K562 (cell line): ENCODE results near the gene IKZF4. TPM values are rescaled to one million over a fixed set of nuclear protein-coding genes. Genes with fewer than 3 reads are reported as not detected.

ENCODE experiments used
- ATAC-seq: fragments of 200-7000 bp; cut with Tn5 transposase; 3 replicates; pipeline ENCODE4 v1.9.1; 2020; ENCODE audit warnings: moderate library complexity
- BruUV-seq: library from RNA; stranded (reverse); fragments of 400-500 nt; replicated peaks from 2 replicates; lab custom pipeline; 2021; lab: Mats Ljungman, UMichigan
- CTCF ChIA-PET: fragments of 300-600 bp; formaldehyde crosslinking; extraction: SDS; loops from one replicate; lab custom pipeline; 2021; ENCODE audit warnings: low intra/inter-chr PET ratio; lab: Yijun Ruan, JAX
- POLR2A ChIA-PET: fragments of 300-600, 350-650 bp; sonication (Branson Sonifier 250); formaldehyde crosslinking; extraction: SDS; loops from one replicate; lab custom pipeline; 2021; ENCODE audit warnings: antibody characterized with exemption, inconsistent platforms; lab: Yijun Ruan, JAX
- DNase-seq, 4 experiments: peaks; one replicate each; pipeline versions ENCODE4 v3.0.0 to v3.0.0-alpha.2; 2011 to 2018; ENCODE audit warnings: low spot score in 3 of 4, mixed read lengths in 3 of 4; ENCODE audit errors: extremely low read depth in 1 of 4
- FAIRE-seq: peaks from 2 replicates; lab custom pipeline; 2011; peaks lifted over from hg19 to GRCh38; lab: Jason Lieb, UNC
- H2AFZ ChIP-seq: 2 replicates; pipeline ENCODE4 v1.6.0; 2011; ENCODE audit warnings: low read depth, low read length, control low read depth, inconsistent platforms
- H3K27ac ChIP-seq: fragments of 200-600 bp; 3 replicates; pipeline ENCODE4 v1.8.0; 2011; ENCODE audit warnings: low read depth, mild to moderate bottlenecking, control low read depth, inconsistent platforms, low read length, moderate library complexity, mixed read lengths; ENCODE audit errors: extremely low read depth
- H3K27me3 ChIP-seq, 2 experiments: fragments of 300-600 bp in 1 of 2; 2 replicates in 1 of 2; 3 replicates in 1 of 2; pipeline versions ENCODE4 v1.6.0 to v1.8.0; 2011; ENCODE audit warnings: inconsistent platforms in 2 of 2, low read length in 2 of 2, mild to moderate bottlenecking in 1 of 2, mixed read lengths in 1 of 2, moderate library complexity in 1 of 2; ENCODE audit not compliant: control insufficient read depth in 2 of 2, insufficient read depth in 2 of 2
- H3K36me3 ChIP-seq: fragments of 300-600 bp; 3 replicates; pipeline ENCODE4 v1.8.0; 2011; ENCODE audit warnings: mild to moderate bottlenecking, low read length, inconsistent platforms; ENCODE audit not compliant: control insufficient read depth, insufficient read depth
- H3K4me1 ChIP-seq, 2 experiments: fragments of 200-600 bp in 1 of 2; replicated peaks in 1 of 2; 2 replicates in 1 of 2; 3 replicates in 1 of 2; pipeline versions ENCODE4 v1.5.1 to v1.8.0; 2011; ENCODE audit warnings: inconsistent platforms in 2 of 2, low read length in 2 of 2, mild to moderate bottlenecking in 1 of 2, mixed read lengths in 1 of 2, moderate library complexity in 1 of 2; ENCODE audit not compliant: control insufficient read depth in 2 of 2, insufficient read depth in 2 of 2
- H3K4me2 ChIP-seq: 2 replicates; pipeline ENCODE4 v1.6.1; 2011; ENCODE audit warnings: low read length, control low read depth, inconsistent platforms, mixed read lengths; ENCODE audit not compliant: insufficient read depth
- H3K4me3 ChIP-seq: fragments of 200-600 bp; sonication (generic), shearing (Covaris generic); 2 replicates; pipeline ENCODE4 v1.5.1; 2016; ENCODE audit warnings: control low read depth, inconsistent platforms
- H3K79me2 ChIP-seq: fragments of 200-600 bp; 3 replicates; pipeline ENCODE4 v1.8.0; 2011; ENCODE audit warnings: low read length, inconsistent platforms; ENCODE audit not compliant: control insufficient read depth, insufficient read depth
- H3K9ac ChIP-seq, 2 experiments: 2 replicates each; pipeline versions ENCODE4 v1.6.0 to v1.6.1; 2011; ENCODE audit warnings: low read depth in 2 of 2, low read length in 2 of 2, control low read depth in 1 of 2, inconsistent platforms in 1 of 2, mild to moderate bottlenecking in 1 of 2, mixed read lengths in 1 of 2; ENCODE audit not compliant: insufficient read depth in 1 of 2
- H3K9me1 ChIP-seq: one replicate; pipeline ENCODE4 v1.6.0; 2011; ENCODE audit warnings: inconsistent platforms, mild to moderate bottlenecking, low read length, moderate library complexity; ENCODE audit not compliant: control insufficient read depth, insufficient read depth
- H3K9me3 ChIP-seq: replicated peaks from 2 replicates; pipeline ENCODE4 v1.5.1; 2011; ENCODE audit warnings: low read depth, low read length, inconsistent platforms; ENCODE audit not compliant: control insufficient read depth, insufficient read depth
- H4K20me1 ChIP-seq: replicated peaks from 2 replicates; pipeline ENCODE4 v1.6.1; 2011; ENCODE audit warnings: low read length, inconsistent platforms, mixed read lengths; ENCODE audit not compliant: control insufficient read depth, insufficient read depth
- CREB5 ChIP-seq: fragments of 250-450 bp; sonication (Bioruptor Pico); IDR thresholded peaks from 2 replicates; pipeline ENCODE4 v1.5.0; 2020; ENCODE audit warnings: mild to moderate bottlenecking
- PCBP1 ChIP-seq: fragments of 200-400 bp; formaldehyde crosslinking; IDR thresholded peaks from 2 replicates; pipeline ENCODE4 v1.6.1; 2018; ENCODE audit warnings: mild to moderate bottlenecking, low read depth, low read length; ENCODE audit not compliant: poor library complexity, severe bottlenecking
- VEZF1 ChIP-seq: fragments of 200-800 bp; sonication (Bioruptor generic); IDR thresholded peaks from 2 replicates; pipeline ENCODE4 v1.6.1; 2017; ENCODE audit warnings: missing genetic modification characterization, missing compliant biosample characterization
- ZNF3 ChIP-seq: fragments of 250-450 bp; sonication (Bioruptor Pico); IDR thresholded peaks from 2 replicates; pipeline ENCODE4 v1.5.0; 2021; ENCODE audit warnings: mild to moderate bottlenecking, moderate library complexity
- ZNF431 ChIP-seq: sonication (generic); formaldehyde crosslinking; IDR thresholded peaks from 2 replicates; pipeline ENCODE4 v1.8.0; 2022; ENCODE audit warnings: mild to moderate bottlenecking, missing genetic modification reagents
- ZNF511 ChIP-seq: sonication (generic); formaldehyde crosslinking; IDR thresholded peaks from 2 replicates; pipeline ENCODE4 v1.8.0; 2022; ENCODE audit warnings: mild to moderate bottlenecking, missing genetic modification reagents
- ZNF740 ChIP-seq, 3 experiments: fragments of 200-800 bp in 1 of 3; sonication (Bioruptor generic) in 1 of 3; sonication (generic) in 1 of 3; formaldehyde crosslinking in 1 of 3; IDR thresholded peaks; 2 replicates each; pipeline versions ENCODE4 v1.6.1 to v1.8.0; 2016 to 2022; ENCODE audit warnings: mild to moderate bottlenecking in 2 of 3, missing compliant biosample characterization in 2 of 3, missing genetic modification characterization in 2 of 3, missing genetic modification reagents in 1 of 3
- WGBS: fragments of 100-300 bp; shearing (Covaris generic); methylation state at CpG from one replicate; pipeline ENCODE4 v1.1.6; 2016; ENCODE audit warnings: low coverage, mixed read lengths; ENCODE audit not compliant: insufficient coverage; ENCODE audit errors: missing lambda C conversion rate; 5-methylcytosine and 5-hydroxymethylcytosine counted together
- in situ Hi-C: fragments of 300-500 bp; cut with MboI; formaldehyde crosslinking; loops from 4 replicates; pipeline ENCODE4 v1.15.0; 2018; ENCODE audit warnings: inconsistent platforms, mixed read lengths
- intact Hi-C: fragments of 100-400 bp; cut with micrococcal nuclease; formaldehyde crosslinking; loops from 2 replicates; pipeline ENCODE4 v1.14.2; 2022
- polyA plus RNA-seq, 8 experiments: library from polyadenylated mRNA; depleted of rRNA in 4 of 8; stranded (reverse) in 5 of 8; unstranded in 3 of 8; fragments of >200 nt; fragmentation: Nextera tagmentation in 2 of 8; fragmentation: Illumina TruSeq in 1 of 8; extraction: Ambion mirVana in 2 of 8; extraction: Trizol in 1 of 8; gene quantifications; 2 replicates each; pipeline versions ENCODE4 v1.2.1 to v1.2.3, GENCODE V29; 2011 to 2014; ENCODE audit warnings: inconsistent platforms in 1 of 8, missing spikeins in 1 of 8
- total RNA-seq, 7 experiments: library from RNA; depleted of rRNA in 6 of 7; stranded (reverse); fragments of >200 nt in 6 of 7; fragmentation: Illumina TruSeq in 2 of 7; extraction: Trizol in 2 of 7; gene quantifications; 2 replicates each; pipeline versions ENCODE4 v1.2.1 to v1.2.3, GENCODE V29; 2011 to 2021; ENCODE audit warnings: low replicate concordance in 1 of 7
- TF ChIP-seq, protein P1 (sequence below): fragments of 450-650 bp; IDR thresholded peaks from 2 replicates; pipeline ENCODE4 v1.6.1; 2018; ENCODE audit not compliant: partially characterized antibody

The IKZF4 gene
- total and polyA plus RNA-seq, 9 of the 15 experiments (the other 6 are each of a cell fraction or from before 2014, with no cell fraction given): 1.9 to 16.3 (median 3.6) TPM

GRCh38 chr12:56082967-56083366, 62.1 kb downstream of the IKZF4 start:
- Histone ChIP-seq H2AFZ (no peak overlapping the region), H3K27ac (no peak overlapping the region), H3K79me2 (no peaks in the 10 kb centered on the region), H4K20me1 (no peaks in the 10 kb centered on the region), H3K4me2 (no peak overlapping the region), H3K4me3 (no peak overlapping the region), H3K27me3 (no peaks in the 10 kb centered on the region; a peak in 1 of 5 replicates), H3K36me3 (no peaks in the 10 kb centered on the region), H3K9ac (peak overlapping the region in 1 of 2 experiments; percentile 57; a peak in 1 of 4 replicates), H3K9me1 (no peaks in the 10 kb centered on the region), H3K9me3 (no peaks in the 10 kb centered on the region), H3K4me1 (peaks cover 38 to 52% of the 10 kb centered on the region in 2 experiments)
- CTCF ChIA-PET: no interaction called here
- peak in 3 of 4 experiments; percentile 23 to 50 (median 40) for DNase-seq
- no peak for ATAC-seq
- intact Hi-C loops: loop anchor here (2.0 kb wide), 1 partner anchor 22 kb away; the partner anchor contains the start of gene PA2G4
- POLR2A ChIA-PET: interaction anchor here (0.7 to 1.8 kb wide), 4 partner anchors 12 to 109 kb away, joined by 3 to 8 read pairs (median 4); partner anchors contain the start of genes PA2G4 and ZC3H10
- no peak for FAIRE-seq
- WGBS: 0% methylated on average over 1 of the region's 3 CpGs
- in situ Hi-C loops: no loop called here
- no TSS peak for BruUV-seq
- TF ChIP-seq ZNF511 (CRISPR knock-in tag): no peak
- TF ChIP-seq PCBP1: no peak
- TF ChIP-seq CREB5 (CRISPR knock-in tag): no peak
- TF ChIP-seq ZNF740 (CRISPR knock-in tag; IDR thresholded peaks at IDR 0.05): no peak
- peak in 1 of 2 experiments; percentile 34; a peak in 1 of 4 replicates for TF ChIP-seq ZNF740 (tag; IDR thresholded peaks at IDR 0.05)
- TF ChIP-seq ZNF3: no peak
- TF ChIP-seq VEZF1 (CRISPR knock-in tag): peak; percentile 84
- no peak for TF ChIP-seq ZNF431 (CRISPR knock-in tag)
- TF ChIP-seq, protein P1, sequence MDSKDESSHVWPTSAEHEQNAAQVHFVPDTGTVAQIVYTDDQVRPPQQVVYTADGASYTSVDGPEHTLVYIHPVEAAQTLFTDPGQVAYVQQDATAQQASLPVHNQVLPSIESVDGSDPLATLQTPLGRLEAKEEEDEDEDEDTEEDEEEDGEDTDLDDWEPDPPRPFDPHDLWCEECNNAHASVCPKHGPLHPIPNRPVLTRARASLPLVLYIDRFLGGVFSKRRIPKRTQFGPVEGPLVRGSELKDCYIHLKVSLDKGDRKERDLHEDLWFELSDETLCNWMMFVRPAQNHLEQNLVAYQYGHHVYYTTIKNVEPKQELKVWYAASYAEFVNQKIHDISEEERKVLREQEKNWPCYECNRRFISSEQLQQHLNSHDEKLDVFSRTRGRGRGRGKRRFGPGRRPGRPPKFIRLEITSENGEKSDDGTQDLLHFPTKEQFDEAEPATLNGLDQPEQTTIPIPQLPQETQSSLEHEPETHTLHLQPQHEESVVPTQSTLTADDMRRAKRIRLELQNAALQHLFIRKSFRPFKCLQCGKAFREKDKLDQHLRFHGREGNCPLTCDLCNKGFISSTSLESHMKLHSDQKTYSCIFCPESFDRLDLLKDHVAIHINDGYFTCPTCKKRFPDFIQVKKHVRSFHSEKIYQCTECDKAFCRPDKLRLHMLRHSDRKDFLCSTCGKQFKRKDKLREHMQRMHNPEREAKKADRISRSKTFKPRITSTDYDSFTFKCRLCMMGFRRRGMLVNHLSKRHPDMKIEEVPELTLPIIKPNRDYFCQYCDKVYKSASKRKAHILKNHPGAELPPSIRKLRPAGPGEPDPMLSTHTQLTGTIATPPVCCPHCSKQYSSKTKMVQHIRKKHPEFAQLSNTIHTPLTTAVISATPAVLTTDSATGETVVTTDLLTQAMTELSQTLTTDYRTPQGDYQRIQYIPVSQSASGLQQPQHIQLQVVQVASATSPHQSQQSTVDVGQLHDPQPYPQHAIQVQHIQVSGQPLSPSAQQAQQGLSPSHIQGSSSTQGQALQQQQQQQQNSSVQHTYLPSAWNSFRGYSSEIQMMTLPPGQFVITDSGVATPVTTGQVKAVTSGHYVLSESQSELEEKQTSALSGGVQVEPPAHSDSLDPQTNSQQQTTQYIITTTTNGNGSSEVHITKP: peak; percentile 84
